IPS-15b (cell line): ENCODE measurements around the gene CRHBP.
"Not testable (repeated sequence)": the region's sequence is repeated elsewhere in the genome, so short reads cannot be mapped to it uniquely, and the experiment has no call there.

Experiments used
- H3K27me3 ChIP-seq: one replicate; pipeline ENCODE4 v1.6.1; 2013; ENCODE audit warnings: low read length; ENCODE audit not compliant: control insufficient read depth, insufficient read depth
- H3K36me3 ChIP-seq: one replicate; pipeline ENCODE4 v1.6.1; 2013; ENCODE audit warnings: low read length; ENCODE audit not compliant: control insufficient read depth, insufficient read depth
- H3K4me1 ChIP-seq: one replicate; pipeline ENCODE4 v1.6.1; 2013; ENCODE audit warnings: mild to moderate bottlenecking, low read length; ENCODE audit not compliant: control insufficient read depth, insufficient read depth
- H3K4me3 ChIP-seq: one replicate; pipeline ENCODE4 v1.5.1; 2013; ENCODE audit warnings: low read depth, low read length
- H3K9ac ChIP-seq: one replicate; pipeline ENCODE4 v1.6.1; 2013; ENCODE audit warnings: low read depth, mild to moderate bottlenecking, low read length
- H3K9me3 ChIP-seq: one replicate; pipeline ENCODE4 v1.6.1; 2013; ENCODE audit warnings: mild to moderate bottlenecking, low read length; ENCODE audit not compliant: control insufficient read depth, insufficient read depth

CRHBP gene

DNA sequence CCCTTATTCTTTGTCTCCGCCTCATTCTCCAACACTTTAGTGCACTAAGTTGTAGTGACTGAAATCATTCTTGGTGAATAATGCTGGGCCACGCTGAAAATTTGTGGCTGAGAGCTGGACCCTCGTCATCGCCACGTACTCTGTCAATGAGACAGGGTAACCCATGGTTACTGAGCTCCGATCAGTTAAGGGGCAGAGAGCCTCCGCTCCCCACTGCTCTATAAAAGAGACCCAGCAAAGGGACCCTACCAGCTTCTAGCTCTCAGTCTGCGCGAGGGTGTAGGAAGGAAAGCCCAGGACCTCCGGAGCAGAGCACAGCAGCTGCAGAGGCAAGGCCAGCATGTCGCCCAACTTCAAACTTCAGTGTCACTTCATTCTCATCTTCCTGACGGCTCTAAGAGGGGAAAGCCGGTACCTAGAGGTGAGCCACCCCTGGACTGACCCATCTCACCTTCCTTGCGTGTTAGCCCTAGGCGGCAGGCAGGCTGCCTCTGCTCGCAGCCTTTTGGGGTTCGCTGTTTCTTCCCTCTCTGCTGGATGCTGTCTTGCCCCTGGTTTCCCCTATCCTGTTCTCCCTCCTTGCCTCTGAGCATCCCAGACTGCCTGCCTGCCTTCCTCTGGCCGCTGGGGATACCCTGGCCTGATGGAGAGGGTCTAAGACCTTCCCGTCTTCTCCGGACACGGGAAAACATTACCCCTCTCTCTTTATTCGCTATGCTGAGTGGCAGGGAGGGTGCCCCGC is at the start of gene CRHBP:
Gene CRHBP, plus strand, starts transcription at position 251 of the 742 bp plus-strand sequence. Its CDS starts 90 bp downstream, at position 341.
- Histone ChIP-seq H3K27me3 (peaks cover 55% of the 10 kb centered on the region), H3K9ac (no peak within 1 kb of the TSS), H3K9me3 (no peaks in the 10 kb centered on the region), H3K36me3 (no peaks in the 10 kb centered on the region), H3K4me3 (peak within 1 kb of the TSS; percentile 78), H3K4me1 (no peaks in the 10 kb centered on the region)

DNA sequence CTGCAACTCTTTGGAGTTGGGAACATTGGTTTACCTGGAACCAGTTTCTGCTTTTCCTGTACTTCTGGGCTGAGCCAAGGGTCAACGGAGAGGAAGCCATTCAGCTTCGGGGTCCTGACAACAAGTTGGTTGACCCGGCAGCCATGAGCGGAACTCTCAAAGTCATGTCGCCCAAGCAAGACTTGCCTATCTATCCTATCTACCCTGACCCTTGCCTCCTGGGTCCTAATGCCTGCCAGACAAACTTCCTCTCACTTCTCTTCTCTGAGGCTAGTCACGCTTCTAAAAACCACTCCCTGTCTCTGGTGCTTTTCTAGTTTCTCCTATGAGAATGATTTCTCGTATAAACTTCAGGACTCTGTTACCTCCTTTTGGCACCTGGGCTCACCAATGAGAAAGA is 44.7 kb upstream of the CRHBP start:
- Histone ChIP-seq H3K9me3 (no peaks in the 10 kb centered on the region), H3K36me3 (no peaks in the 10 kb centered on the region), H3K27me3 (no peaks in the 10 kb centered on the region), H3K4me1 (no peaks in the 10 kb centered on the region), H3K4me3 (no peak overlapping the region), H3K9ac (no peak overlapping the region)

DNA sequence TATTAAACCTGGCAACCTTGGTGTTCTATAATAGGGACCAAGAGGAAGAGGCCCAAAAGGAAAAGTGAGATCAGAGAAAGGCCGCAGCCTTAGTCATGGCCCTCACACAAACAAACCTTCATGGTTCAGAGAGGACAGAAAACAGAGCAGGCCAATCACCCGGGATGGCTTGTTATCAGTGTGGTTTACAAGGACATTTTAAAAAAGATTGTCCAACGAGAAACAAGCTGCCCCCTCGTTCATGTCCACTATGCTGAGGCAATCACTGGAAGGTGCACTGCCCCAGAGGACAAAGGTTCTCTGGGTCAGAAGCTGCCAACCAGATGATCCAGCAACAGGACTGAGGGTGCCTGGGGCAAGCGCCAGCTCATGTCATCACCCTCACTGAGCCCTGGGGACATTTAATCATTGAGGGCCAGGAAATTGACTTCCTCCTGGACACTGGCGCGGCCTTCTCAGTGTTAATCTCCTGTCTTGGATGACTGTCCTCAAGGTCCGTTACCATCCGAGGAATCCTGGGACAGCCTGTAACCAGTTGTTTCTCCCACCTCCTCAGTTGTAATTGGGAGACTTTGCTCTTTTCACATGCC is 42.4 kb upstream of the CRHBP start:
- not testable (repeated sequence) for H3K9ac ChIP-seq, H3K4me1 ChIP-seq, H3K27me3 ChIP-seq, H3K4me3 ChIP-seq, H3K9me3 ChIP-seq, H3K36me3 ChIP-seq

DNA sequence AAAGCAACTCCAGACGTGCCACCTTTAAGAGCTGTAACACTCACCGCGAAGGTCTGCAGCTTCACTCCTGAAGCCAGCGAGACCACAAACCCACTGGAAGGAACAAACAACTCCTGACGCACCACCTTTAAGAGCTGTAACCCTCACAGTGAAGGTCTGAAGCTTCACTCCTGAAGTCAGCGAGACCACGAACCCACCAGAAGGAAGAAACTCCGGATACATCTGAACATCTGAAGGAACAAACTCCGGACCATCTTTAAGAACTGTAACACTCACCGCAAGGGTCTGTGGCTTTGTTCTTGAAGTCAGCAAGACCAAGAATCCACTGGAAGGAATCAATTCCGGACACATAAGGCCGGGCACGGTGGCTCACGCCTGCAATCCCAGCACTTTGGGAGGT is 38.2 kb upstream of the CRHBP start:
- not testable (repeated sequence) for H3K4me1 ChIP-seq, H3K36me3 ChIP-seq, H3K4me3 ChIP-seq, H3K9me3 ChIP-seq, H3K9ac ChIP-seq, H3K27me3 ChIP-seq

DNA sequence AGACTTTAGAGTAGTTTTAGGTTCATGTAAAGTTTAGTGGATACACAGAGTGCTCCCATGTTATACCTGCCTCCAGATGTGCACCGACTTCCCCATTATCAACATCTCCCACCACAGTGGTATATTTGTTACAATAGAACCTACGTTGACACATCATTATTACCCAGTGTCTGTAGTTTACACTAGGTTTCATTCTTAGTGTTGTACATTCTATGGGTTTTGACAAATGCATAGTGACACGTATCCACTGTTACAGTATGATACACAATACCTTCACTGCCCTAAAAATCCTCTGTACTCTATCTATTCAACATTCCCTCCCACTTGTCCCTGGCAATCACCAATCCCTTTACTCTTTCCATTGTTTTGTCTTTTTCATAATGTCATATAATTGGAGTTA is 34.3 kb upstream of the CRHBP start:
- no peaks in the 10 kb centered on the region for H3K27me3 ChIP-seq
- H3K4me1 ChIP-seq, result no peaks in the 10 kb centered on the region
- no peak overlapping the region for H3K4me3 ChIP-seq
- H3K9me3 ChIP-seq, result no peaks in the 10 kb centered on the region
- no peaks in the 10 kb centered on the region for H3K36me3 ChIP-seq
- no peak overlapping the region for H3K9ac ChIP-seq

DNA sequence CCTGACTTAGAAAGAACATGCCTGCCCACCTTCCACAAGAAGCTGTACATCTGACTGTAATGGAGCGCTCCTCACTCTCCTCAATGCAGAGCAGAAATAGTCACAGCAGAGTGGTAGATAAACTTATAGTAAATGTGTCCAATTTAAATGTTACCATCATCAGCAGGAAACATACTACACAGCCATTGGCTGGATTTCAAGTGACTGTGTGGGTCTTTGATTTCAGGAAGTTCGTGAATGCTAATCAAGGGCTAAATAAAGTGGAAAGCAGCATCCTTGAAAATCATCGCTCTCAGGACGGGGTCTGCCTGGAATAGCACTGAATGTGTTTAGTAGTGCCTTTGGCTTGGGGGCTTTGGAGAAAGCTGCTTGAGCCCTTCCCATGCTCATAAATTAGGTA is 32.4 kb upstream of the CRHBP start:
- no peaks in the 10 kb centered on the region for H3K36me3 ChIP-seq
- H3K9me3 ChIP-seq, result no peaks in the 10 kb centered on the region
- no peak overlapping the region for H3K9ac ChIP-seq
- H3K4me3 ChIP-seq, result no peak overlapping the region
- H3K27me3 ChIP-seq, result no peaks in the 10 kb centered on the region
- no peaks in the 10 kb centered on the region for H3K4me1 ChIP-seq

DNA sequence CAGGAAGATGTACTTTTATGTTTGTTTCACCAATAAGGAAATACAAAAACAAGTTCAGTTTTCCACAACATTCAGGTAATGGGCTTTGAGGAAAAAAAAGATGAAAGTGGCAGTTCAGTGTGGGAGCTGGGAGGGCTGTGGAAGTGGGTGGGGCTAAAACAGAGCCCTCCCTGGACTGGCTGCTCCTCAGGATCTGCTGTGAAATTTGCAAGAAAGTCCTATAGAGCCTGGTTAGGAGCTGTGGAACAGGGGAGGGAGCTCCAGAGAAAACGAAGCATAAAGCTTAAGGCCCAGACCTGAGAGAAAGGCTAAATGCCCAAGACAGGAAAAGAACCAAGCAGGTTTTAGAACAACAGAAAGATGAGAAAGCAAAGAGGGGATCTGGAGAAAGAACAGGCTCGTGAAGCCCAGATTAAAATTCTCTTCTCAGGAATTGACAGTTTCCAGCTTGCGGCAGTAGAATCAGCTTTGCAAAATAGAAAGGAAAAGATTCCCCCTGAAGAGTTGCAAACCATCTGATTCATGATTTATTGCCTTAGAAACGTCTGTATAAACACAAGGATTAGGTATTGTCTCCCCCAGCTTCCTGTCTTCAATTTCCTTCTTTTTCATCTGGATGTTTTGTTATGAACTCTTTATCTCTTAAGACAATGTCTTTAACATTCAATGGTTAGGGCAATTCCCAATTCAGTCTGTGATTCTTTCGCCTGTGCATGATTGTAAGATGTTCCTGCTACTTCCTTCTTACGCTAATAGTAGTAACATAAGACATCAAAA is 26.3 kb upstream of the CRHBP start:
- no peak overlapping the region for H3K4me3 ChIP-seq
- H3K9ac ChIP-seq, result no peak overlapping the region
- no peaks in the 10 kb centered on the region for H3K9me3 ChIP-seq
- no peaks in the 10 kb centered on the region for H3K36me3 ChIP-seq
- no peaks in the 10 kb centered on the region for H3K27me3 ChIP-seq
- peaks cover 5% of the 10 kb centered on the region for H3K4me1 ChIP-seq

DNA sequence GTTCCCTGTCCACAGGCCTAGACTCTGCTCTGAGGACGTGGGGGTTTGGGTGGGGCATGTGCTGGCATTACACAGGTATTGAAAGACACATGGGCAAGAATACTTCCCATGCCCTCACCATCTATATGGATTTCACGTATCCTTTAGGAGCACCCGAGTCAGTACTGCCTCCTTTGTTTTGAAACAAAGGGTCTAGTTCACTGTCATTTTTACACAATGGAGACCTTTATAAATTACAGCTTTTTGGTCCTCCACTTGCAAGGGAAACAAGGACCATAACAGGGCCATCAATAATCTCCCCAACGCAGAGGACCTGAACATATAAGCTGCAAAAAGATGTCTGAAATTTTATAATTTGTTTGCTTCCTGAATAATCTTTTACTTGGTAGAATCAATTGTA is 24.9 kb upstream of the CRHBP start:
- no peaks in the 10 kb centered on the region for H3K27me3 ChIP-seq
- no peaks in the 10 kb centered on the region for H3K9me3 ChIP-seq
- peaks cover 5% of the 10 kb centered on the region for H3K4me1 ChIP-seq
- H3K36me3 ChIP-seq, result no peaks in the 10 kb centered on the region
- no peak overlapping the region for H3K9ac ChIP-seq
- no peak overlapping the region for H3K4me3 ChIP-seq

- H3K27me3 ChIP-seq, result no peaks in the 10 kb centered on the region
- no peaks in the 10 kb centered on the region for H3K9me3 ChIP-seq
- peaks cover 5% of the 10 kb centered on the region for H3K4me1 ChIP-seq
- H3K9ac ChIP-seq, result no peak overlapping the region
- H3K36me3 ChIP-seq, result no peaks in the 10 kb centered on the region
- no peak overlapping the region for H3K4me3 ChIP-seq
Measured at GRCh38 chr5:76930083-76930482, 22.8 kb upstream of the CRHBP start.

- H3K27me3 ChIP-seq, result no peaks in the 10 kb centered on the region
- no peaks in the 10 kb centered on the region for H3K4me1 ChIP-seq
- H3K9me3 ChIP-seq, result no peaks in the 10 kb centered on the region
- no peak overlapping the region for H3K4me3 ChIP-seq
- no peak overlapping the region for H3K9ac ChIP-seq
- H3K36me3 ChIP-seq, result no peaks in the 10 kb centered on the region
Measured at GRCh38 chr5:76938177-76938576, 14.7 kb upstream of the CRHBP start.

- Histone ChIP-seq H3K36me3 (no peaks in the 10 kb centered on the region), H3K27me3 (no peaks in the 10 kb centered on the region), H3K9ac (no peak overlapping the region), H3K9me3 (no peaks in the 10 kb centered on the region), H3K4me1 (no peaks in the 10 kb centered on the region), H3K4me3 (no peak overlapping the region)
Measured at GRCh38 chr5:76941000-76941399, 11.8 kb upstream of the CRHBP start.

DNA sequence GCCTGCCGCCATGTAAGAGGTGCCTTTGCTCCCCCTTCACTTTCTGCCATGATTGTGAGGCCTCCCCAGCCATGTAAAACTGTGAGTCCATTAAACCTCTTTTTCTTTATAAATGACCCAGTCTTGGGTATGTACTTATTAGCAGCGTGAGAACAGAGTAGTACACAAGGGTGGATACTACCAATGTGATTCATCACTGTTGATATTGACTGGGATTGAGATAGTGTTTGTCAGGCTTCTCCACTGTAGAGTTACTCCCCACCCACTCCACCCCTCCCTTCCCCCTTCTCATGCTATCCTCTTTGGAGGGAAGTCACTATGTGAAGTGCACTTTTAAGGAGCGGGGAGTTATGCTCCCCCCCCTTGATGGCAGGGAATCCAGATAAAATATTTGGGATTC is 11.4 kb upstream of the CRHBP start:
- Histone ChIP-seq H3K36me3 (no peaks in the 10 kb centered on the region), H3K9me3 (no peaks in the 10 kb centered on the region), H3K4me3 (no peak overlapping the region), H3K27me3 (no peaks in the 10 kb centered on the region), H3K4me1 (no peaks in the 10 kb centered on the region), H3K9ac (no peak overlapping the region)
